Stimulated activated CD4-positive, alpha-beta T cell treated with anti-CD3 and anti-CD28 coated beads, Interleukin-1b, Interleukin-23, amount 100 ng/mL, for 4 hours (primary cell): ENCODE data around the gene TAS2R7.
"Not testable (repeated sequence)": the region's sequence is repeated elsewhere in the genome, so short reads cannot be mapped to it uniquely, and the experiment has no call there.

Experiments
- DNase-seq, 2 donors: peaks; one replicate each; pipeline ENCODE4 v3.0.0-alpha.2; 2020; ENCODE audit warnings: low read depth in 2 of 2

TAS2R7 gene, protein sequence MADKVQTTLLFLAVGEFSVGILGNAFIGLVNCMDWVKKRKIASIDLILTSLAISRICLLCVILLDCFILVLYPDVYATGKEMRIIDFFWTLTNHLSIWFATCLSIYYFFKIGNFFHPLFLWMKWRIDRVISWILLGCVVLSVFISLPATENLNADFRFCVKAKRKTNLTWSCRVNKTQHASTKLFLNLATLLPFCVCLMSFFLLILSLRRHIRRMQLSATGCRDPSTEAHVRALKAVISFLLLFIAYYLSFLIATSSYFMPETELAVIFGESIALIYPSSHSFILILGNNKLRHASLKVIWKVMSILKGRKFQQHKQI

DNA sequence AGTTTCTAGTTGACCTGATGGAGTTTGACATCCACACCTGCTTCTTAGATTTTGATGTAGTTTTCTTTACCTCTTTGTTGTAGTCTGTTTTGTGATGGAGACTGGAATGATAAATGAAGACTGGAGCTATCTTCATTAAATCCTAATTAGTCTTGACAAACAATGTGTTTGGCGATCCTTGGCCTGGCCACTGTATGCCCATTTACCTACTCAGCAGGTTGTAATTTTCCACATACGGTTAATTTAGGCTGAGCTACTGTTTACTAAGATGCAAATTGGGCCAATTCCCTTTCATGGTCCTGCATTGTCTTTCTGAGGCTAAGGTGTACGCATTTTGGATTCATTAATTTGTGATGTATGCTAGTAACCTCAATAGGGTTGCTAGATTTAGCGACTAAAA is at the start of gene TAS2R7:
Gene TAS2R7 (minus strand): TSS at position 41 of the 400 bp plus-strand sequence. CDS start 57 bp downstream, outside the sequence.
- DNase-seq: no peak

DNA sequence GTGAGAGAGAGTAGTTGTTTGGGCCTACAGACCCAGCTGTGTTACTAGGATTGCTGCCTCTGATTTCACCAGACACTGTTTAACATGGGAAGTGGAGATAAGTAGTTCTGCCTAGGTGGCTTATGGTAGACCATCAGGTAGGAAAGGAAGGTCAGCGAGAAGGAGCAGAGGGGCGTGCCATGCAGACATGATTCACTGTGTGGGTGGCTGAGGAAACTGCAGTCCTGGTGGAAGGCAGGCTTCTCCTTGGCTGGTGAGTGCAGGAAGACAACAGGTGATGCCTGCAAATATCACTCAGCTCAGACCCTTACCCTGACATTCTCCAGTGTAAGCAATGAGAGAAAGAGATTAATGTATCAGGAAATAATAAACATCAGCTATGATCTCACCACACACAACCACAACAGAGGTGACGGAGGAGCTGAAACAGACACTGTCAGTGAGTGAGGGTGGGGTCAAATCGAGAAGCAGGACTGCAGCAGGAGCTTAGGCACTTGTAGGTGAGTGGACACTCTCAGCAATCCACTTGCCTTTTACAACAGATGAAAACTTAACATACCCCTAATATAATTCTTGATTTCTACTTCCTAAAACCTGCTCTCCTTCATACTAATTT is 48.9 kb upstream of the TAS2R7 start:
- no peak for DNase-seq

DNA sequence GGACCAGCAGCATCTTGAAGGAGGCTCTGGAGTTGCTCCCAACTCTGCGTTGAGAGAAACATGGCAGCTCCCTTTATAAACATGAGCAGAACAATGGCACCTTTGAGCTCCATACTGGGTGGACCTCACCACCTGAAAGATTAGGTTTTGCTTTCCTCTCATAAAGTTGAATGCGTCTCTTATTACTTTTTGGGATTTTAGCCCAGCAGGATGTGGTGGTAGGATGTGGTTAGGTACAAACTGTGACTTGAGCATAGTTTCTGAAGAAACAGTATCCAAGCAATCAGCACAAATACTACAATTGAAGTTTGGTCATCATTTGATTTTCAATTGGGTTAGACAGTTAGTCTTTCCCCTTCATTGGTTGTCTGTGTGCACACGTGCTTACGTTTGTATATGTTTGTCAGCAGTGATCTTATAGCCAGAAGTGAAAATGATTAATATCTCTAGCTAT is 47.0 kb upstream of the TAS2R7 start, which contains the start of gene PRR4:
Gene PRR4 (minus strand): TSS at position 51 of the 454 bp plus-strand sequence. CDS start 38 bp downstream, at position 13.
- DNase-seq: no peak

DNA sequence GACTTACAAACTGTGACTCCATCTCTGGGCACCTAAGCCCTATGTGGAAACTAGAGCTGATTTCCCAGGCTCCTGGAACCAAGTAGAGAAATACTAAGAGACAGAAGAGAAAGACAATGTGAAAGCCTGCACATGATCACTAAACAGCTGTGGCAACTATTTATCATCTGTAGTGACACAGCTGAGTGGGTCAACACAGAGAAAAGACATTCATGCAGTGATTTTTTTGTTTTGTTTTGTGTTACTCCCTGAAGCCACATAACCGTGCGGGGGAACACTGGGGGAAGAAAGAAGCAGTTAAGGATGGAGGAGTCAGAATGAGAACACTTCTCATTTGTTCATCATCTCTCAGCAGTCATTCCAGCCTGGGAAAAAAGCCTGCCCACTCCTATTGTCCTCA is 45.3 kb upstream of the TAS2R7 start:
- no peak for DNase-seq

DNA sequence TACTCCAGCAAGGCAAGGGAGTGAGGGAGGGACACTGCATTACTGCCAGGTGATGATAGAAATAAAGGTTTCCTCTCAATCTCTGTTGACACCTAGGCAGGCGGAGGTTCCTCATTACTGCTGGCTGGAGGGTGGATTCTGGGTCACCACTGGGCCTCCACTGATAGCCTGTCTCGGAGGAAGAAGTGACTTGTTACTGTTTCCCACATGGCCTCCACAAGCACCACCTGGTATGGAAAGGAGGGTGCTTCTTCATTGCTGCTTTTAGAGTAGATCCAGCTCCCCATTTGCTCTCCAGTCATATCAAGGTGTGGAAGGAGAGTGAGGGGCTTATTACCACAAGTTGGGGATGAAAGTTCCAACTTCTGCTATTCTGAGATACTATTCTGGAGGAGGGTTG is 40.4 kb upstream of the TAS2R7 start:
- DNase-seq: no peak

DNA sequence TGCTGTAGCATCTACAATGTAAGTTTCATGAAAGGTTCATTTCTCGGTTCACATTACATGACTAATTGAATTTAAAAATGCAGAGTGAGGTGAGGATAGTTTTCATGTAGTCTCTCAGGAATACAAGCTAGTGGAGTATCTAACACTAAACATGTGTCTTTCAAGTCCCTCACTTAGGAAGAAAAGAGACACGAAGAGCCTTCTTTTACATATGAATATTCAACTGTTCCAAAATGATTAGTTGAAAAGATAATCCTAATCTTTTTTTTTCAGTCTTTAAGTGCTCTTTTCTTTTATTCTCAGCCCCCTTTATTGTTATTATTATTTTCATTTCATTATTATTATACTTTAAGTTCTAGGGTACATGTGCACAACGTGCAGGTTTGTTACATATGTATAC is 36.0 kb upstream of the TAS2R7 start:
- no peak for DNase-seq

DNA sequence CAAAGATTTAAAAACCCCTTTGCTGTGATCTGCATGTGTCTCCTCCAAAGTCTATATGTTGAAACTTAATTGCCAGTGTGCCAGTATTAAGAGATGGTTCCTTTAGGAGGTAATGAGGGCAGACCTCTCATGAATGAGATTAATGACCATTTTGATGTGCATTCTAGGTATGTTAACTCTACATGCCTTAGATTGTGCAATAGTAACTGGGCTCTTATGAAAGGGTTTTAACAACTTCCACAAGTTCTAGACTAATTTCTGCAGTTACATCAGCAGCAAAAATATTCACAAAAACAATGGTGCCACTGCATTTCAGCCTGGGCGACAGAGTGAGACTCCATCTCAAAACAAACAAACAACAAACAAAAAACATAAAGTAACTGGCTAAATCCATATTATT is 27.6 kb upstream of the TAS2R7 start:
- DNase-seq: no peak

DNA sequence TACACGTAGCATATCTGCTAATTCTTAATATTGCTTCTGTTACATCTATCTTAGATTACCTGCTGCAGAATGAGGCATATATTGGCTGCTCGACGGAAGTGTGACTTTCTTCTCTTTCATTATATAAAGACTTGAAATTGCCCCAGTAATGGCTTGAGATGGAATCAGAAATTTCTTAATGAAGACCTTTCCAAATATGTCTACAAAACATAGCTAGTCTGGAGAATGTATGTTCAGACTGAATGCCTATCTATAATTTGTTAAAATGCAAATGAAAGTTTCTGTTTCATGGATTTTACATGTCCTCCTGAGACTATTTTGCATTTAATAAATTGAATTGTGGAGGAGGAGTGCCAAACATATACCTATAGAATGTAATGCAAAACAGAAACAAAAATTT is 23.8 kb upstream of the TAS2R7 start, which contains the start of gene TAS2R10:
Gene TAS2R10 (minus strand): TSS at position 101 of the 400 bp plus-strand sequence. CDS start 89 bp downstream, at position 12.
- no peak for DNase-seq

DNA sequence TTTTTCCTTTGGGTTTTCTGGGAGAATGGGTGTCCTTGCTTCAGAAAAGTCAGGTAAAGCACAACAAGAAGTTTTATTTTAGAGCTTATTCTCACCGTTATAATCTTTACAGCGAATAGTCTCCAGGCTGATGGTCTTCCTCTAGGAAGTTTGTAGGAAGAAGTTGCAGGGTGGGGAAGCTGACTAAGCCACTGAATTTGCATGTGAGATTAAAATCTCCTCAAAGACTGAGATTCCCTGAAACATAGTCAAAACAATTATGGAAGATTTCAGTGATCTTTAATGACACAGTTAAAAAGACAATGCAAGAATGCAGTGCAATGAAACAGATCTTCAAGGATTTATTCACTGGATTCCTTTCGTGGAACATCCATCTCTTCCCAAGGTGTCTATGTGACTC is 22.5 kb upstream of the TAS2R7 start:
- DNase-seq: no peak

DNA sequence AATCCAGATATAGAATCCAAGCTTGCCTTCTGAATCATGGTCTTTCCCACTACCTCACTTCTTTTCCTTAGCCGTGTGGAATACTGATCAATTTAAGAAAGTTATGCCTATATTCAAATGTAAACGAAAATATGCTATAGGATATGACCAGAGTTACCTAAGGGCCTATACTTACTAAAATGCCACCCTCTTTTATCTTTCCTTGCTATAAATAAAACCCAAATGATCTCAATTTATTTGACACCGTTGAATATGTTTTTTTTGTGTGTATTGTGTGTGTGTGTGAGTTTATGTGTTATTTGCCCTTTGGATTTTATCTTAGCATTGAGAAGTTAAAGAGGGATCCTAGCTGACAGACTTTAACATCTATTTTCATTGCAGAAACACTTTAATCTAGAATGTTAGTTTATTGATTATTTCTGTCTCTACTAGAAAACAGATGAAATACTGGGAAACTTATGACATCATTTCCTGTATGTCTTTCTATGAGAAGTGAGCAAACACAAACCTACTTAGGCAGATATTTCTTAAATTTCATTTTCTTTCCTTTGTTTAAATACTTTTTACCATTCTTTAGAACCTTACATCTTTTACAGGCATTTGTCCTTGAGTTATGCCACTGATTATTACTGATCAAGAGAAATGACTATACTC is 9.6 kb upstream of the TAS2R7 start:
- no peak for DNase-seq

DNA sequence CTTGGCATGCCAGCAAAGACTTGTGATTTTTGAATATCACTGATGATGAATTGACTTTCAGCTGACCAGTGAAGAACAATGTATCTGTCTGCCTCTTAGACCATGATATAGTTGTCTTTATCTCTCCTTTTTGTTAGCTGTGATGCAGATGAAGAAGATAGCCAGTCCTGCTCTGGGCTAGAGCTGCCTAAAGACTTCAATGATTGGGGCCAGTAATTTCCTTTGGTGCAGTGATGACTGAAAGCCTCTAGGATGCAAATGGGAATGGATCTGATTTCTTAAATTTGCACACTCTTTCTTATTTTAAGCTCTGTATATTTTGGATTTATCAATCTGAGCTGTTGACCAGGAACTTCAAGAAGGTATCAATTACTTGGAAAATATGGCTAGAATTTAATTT is 7.6 kb upstream of the TAS2R7 start, which contains the start of gene TAS2R9:
Gene TAS2R9 (minus strand): TSS at position 101 of the 400 bp plus-strand sequence. CDS start 93 bp downstream, at position 8.
- no peak for DNase-seq

DNA sequence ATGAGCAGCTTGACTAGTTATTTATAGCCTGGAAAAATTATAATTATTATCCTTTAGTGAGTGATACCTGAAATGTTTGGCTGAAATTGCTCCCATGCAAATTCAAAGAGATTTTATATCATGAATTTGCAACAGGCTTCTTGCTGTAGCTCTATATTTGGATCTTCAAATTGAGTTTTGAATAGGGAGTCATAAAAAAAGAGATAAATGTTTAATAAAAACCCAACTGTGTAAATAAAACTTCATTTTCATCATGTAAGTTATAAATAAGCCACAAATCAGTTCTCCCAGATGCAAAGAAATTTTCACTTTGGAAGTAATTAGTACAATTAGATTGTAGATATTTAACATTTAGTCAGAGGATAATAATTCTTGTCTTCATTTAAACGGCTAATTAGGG is 4.8 kb upstream of the TAS2R7 start, which contains the start of gene TAS2R8:
Gene TAS2R8 (minus strand): TSS at position 101 of the 400 bp plus-strand sequence. CDS start 306 bp downstream, outside the sequence.
- no peak for DNase-seq

DNA sequence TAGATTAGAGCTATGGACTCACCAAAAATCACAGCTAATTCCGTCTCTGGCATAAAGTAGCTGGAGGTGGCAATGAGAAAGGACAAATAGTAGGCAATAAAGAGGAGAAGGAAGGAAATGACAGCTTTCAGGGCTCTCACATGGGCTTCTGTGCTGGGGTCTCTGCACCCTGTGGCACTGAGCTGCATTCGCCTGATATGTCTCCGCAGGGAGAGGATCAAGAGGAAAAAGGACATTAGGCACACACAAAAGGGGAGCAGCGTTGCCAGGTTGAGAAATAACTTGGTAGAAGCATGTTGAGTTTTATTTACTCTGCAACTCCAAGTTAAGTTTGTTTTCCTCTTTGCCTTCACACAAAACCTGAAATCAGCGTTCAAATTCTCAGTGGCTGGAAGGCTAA is 686 bp downstream of the TAS2R7 start:
- no peak for DNase-seq

DNA sequence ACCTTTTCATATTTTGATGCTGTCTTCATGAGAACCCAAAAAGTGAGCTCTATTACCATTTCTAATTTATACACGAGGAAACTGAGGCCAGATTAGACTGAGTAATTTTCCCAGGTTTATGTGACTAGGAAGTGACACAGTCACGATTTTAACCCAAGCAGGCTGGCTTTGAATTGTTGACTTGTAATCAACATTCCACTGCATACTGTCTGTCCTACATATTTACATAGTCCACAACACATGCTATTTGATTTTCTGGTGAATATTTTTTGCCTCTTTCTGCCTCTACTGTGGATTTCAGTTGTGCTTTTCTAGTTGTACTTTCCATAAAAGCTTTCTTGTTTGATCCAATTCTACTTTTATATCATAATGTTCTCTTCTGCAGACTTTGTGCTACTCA is 8.2 kb downstream of the TAS2R7 start:
- DNase-seq: no peak

DNA sequence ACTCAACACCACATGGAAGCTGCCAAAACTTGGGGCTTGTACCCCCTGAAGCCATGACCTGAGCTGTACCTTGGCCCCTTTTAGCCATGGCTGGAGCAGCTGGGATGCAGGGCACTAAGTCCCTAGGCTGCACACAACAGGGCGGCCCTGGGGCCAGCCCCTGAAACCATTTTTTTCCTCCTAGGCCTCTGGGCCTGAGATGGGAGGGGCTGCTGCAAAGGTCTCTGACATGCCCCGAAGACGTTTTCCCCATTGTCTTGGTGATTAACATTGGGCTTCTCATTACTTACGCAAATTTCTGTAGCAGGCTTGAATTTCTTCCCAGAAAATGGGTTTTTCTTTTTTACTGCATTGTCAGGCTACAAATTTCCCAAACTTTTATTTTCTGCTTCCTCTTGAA is 10.7 kb downstream of the TAS2R7 start:
- not testable (repeated sequence) for DNase-seq

DNA sequence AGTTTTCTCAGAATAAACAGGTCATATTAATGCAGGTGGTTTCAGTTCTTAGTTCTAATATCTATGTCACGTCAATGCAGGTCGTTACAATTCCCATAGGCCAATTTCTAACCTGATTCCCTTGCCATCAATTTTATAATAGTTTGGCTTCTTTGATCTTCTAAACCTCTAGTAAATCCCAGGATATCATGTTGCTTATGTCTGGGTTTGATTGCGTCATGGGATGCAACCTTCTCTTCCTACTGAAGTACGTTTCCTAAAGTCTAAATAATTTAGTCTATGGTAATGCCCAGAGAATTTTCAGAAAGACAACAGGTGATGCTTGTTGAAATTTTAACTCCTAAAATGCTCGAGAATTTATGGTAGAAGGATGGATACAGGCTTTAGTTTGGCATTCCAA is 19.2 kb downstream of the TAS2R7 start:
- no peak for DNase-seq

DNA sequence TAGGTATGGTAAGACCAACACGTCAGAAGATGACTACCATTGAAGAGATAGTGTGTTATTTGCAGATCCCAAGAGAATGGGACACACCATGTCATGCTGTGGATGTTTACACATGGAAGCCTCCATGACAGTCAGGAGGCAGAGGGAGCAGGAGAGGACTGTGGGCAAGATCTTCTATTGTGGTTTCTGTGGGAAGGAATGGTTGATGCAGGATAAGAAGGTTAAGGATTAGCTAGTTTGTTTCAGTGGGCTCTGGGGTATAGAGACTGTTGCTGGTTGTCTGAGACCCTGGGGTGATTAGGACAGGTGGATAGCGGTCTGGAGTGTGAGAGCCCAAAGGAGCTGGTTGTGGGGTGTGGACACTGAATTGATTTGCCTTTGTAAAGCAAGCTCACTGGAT is 23.3 kb downstream of the TAS2R7 start:
- no peak for DNase-seq

DNA sequence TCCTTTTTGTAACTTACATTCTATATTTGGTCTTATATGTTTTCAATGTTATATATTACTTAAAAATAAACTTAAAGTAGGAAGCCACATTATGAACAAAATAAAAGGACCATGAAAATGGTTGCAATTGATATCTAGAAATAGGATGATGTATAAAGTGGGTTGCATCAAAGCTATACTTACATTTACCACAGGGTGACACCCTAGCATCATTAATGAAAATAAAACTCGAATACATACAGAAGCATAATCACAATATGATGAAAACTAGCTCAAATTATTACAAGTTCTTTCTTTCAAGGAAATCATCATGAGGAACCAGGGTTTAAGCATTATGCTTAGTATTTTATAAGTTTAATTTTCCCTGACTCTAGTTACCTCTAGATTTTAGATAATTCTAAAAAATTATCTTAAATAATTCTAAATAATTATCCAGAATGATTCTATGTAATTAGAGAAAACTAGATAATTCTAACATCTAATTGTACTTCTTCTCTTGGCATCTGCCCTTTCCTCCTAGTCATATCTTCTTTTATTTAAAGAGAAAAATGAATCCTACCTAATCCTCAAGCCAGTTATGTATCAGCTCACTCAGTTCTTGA is 31.2 kb downstream of the TAS2R7 start:
- no peak for DNase-seq

DNA sequence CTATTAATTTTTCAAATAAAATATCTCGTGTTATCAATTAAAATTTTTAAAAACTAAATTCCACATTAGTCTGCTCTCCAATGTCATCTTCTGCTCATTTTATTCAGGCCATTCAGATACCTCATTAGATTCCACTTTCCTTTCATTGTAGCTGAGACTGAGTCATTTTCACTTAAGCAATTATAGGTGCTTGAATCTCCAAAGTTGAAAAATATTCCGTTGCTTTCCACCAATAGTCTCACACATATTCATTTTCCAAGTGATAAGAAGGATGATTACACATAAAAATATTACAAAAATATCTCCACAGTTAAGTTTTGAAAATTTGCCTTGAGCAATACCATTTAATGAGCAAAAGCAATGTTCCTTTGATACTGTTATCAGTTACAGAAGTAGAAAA is 42.8 kb downstream of the TAS2R7 start:
- no peak for DNase-seq

DNA sequence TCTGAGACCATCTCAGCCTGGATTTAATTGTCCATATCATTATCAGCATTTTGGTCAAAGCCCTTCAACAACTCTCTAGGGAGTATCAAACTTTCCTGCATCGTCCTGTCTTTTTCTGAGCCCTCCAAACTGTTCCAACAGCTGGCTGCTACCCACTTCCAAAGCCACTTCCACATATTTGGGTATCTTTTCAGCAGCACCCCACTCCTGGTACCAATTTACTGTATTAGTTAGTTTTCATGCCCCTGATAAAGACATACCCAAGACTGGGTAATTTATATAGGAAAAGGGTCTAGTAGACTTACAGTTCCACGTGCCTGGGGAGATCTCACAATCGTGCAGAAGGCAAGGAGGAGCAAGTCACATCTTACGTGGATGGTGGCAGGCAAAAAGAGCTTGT is 46.2 kb downstream of the TAS2R7 start:
- DNase-seq: no peak

DNA sequence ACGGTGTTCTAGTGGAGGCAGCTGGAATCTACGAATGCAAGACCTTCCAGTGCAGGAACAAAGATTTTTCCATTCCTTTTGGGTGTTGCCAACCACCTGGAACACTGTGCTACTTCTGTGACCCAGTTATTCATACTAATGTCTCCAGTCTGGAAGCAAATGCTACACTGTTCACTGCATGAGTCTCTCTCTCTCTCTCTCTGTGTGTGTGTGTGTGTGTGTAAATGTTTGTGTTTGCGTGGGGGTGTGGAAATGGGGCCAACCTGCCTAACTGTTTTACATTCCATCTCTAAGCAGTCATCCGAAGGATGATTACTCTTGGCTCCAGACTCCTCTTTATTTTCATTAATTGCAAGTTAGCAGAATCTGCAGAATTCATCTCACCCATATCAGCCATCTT is 49.4 kb downstream of the TAS2R7 start:
- no peak for DNase-seq
